A549 treated with Hydrocortisone at 1 μM for 4 hours (cell line): ENCODE data around the gene TGFBRAP1. TPM values are rescaled to one million over a fixed set of nuclear protein-coding genes. Genes with fewer than 3 reads are reported as not detected.

Source experiments
- total RNA-seq: library from RNA; stranded (reverse); fragments of 200-300 nt; extraction: Qiagen RNA extraction; gene quantifications from 5 replicates; pipeline ENCODE4 v1.2.3, GENCODE V29; 2022

TGFBRAP1 gene
- 15.1 to 17.3 TPM (median 16.5 TPM) in 5 replicates for total RNA-seq

GRCh38 chr2:105329561-105330495 is at the start of gene TGFBRAP1:
Gene TGFBRAP1 (minus strand): TSS chr2:105329735. CDS start chr2:105308301, 21,434 bp downstream.

GRCh38 chr2:105337122-105338019 is 7.8 kb upstream of the TGFBRAP1 start, which contains the start of gene C2orf49:
Gene C2orf49 (plus strand): TSS chr2:105337540. CDS start chr2:105337588, 48 bp downstream.

GRCh38 chr2:105241443-105241842 is 88.1 kb downstream of the TGFBRAP1 start, which contains the start of gene GPR45:
Gene GPR45 (plus strand): TSS chr2:105241743. CDS start chr2:105241859, 116 bp downstream.

Other genes starting within 250 kb of the TGFBRAP1 start
- not detected in 5 replicates for gene GPR45, start 88.0 kb downstream of the TGFBRAP1 start, total RNA-seq
- gene C2orf49, start 7.8 kb upstream of the TGFBRAP1 start, total RNA-seq = 10.7 to 13.8 TPM (median 13.1 TPM) in 5 replicates
- 54.4 to 65.3 TPM (median 59.1 TPM) in 5 replicates for gene FHL2, start 69.3 kb upstream of the TGFBRAP1 start, total RNA-seq